A673 (cell line): ENCODE measurements around the gene ATXN2. TPM values are rescaled to one million over a fixed set of nuclear protein-coding genes. Genes with fewer than 3 reads are reported as not detected.

Source experiments
- BruUV-seq: library from RNA; stranded (reverse); fragments of 400-500 nt; replicated peaks from 2 replicates; lab custom pipeline; 2021; lab: Mats Ljungman, UMichigan
- CTCF ChIA-PET: fragments of 300-600 bp; sonication (Branson Sonifier 250); formaldehyde crosslinking; loops from one replicate; lab custom pipeline; 2022; ENCODE audit warnings: antibody characterized with exemption; lab: Charles Lee
- POLR2A ChIA-PET: fragments of 300-600 bp; sonication (Branson Sonifier 250); formaldehyde crosslinking; loops from one replicate; lab custom pipeline; 2022; ENCODE audit warnings: antibody characterized with exemption; ENCODE audit not compliant: low non-redundant PET; lab: Charles Lee
- DNase-seq: peaks from one replicate; pipeline ENCODE4 v3.0.0-alpha.2; 2015; ENCODE audit warnings: low spot score
- H3K27ac ChIP-seq: fragments of 200-600 bp; sonication (generic); 2 replicates; pipeline ENCODE4 v1.5.1; 2016; ENCODE audit warnings: mixed run types, low read depth, mild to moderate bottlenecking, mixed read lengths, antibody characterized with exemption, low read length; ENCODE audit not compliant: poor library complexity, severe bottlenecking
- H3K27me3 ChIP-seq: fragments of 200-600 bp; sonication (generic); replicated peaks from 2 replicates; pipeline ENCODE4 v1.6.1; 2017; ENCODE audit warnings: mixed run types, low read depth, mild to moderate bottlenecking, mixed read lengths, antibody characterized with exemption, low read length; ENCODE audit not compliant: insufficient read depth, poor library complexity
- H3K36me3 ChIP-seq: fragments of 200-600 bp; sonication (generic); 2 replicates; pipeline ENCODE4 v1.6.1; 2016; ENCODE audit warnings: mixed run types, mild to moderate bottlenecking, mixed read lengths, antibody characterized with exemption, low read length; ENCODE audit not compliant: insufficient read depth, poor library complexity, severe bottlenecking
- H3K4me1 ChIP-seq: fragments of 200-600 bp; sonication (generic); 2 replicates; pipeline ENCODE4 v1.6.1; 2017; ENCODE audit warnings: mixed run types, mild to moderate bottlenecking, mixed read lengths, antibody characterized with exemption, low read length; ENCODE audit not compliant: insufficient read depth, poor library complexity, severe bottlenecking
- H3K4me3 ChIP-seq: fragments of 200-600 bp; sonication (generic); 2 replicates; pipeline ENCODE4 v1.5.1; 2016; ENCODE audit warnings: low read depth, mixed run types, mild to moderate bottlenecking, mixed read lengths, low read length; ENCODE audit not compliant: poor library complexity, severe bottlenecking
- H3K9me3 ChIP-seq: fragments of 200-600 bp; sonication (generic); 2 replicates; pipeline ENCODE4 v1.6.1; 2016; ENCODE audit warnings: mixed run types, low read depth, mild to moderate bottlenecking, mixed read lengths, antibody characterized with exemption, low read length; ENCODE audit not compliant: poor library complexity, severe bottlenecking
- EZH2 ChIP-seq: fragments of 200-600 bp; sonication (generic); IDR thresholded peaks from 2 replicates; pipeline ENCODE4 v1.6.1; 2017; ENCODE audit warnings: borderline replicate concordance, low read depth, mild to moderate bottlenecking, mixed read lengths, antibody characterized with exemption, low read length; ENCODE audit not compliant: poor library complexity, severe bottlenecking
- intact Hi-C: fragments of 100-400 bp; cut with micrococcal nuclease; formaldehyde crosslinking; loops from one replicate; pipeline ENCODE4 v1.10.0; 2022; ENCODE audit not compliant: unreplicated experiment
- total RNA-seq: library from RNA; stranded (reverse); gene quantifications from 2 replicates; pipeline ENCODE4 v1.2.3, GENCODE V29; 2021
- TF ChIP-seq, protein P1 (sequence below): fragments of 300-800, 200-600 bp; sonication (generic); conservative IDR thresholded peaks from 2 replicates; pipeline ENCODE4 v1.5.1; 2017; ENCODE audit warnings: low read depth, mild to moderate bottlenecking, antibody characterized with exemption, low read length, moderate library complexity, mixed read lengths

Gene ATXN2
- total RNA-seq, 1 experiment from 2014 or later, result 94.4 TPM

DNA sequence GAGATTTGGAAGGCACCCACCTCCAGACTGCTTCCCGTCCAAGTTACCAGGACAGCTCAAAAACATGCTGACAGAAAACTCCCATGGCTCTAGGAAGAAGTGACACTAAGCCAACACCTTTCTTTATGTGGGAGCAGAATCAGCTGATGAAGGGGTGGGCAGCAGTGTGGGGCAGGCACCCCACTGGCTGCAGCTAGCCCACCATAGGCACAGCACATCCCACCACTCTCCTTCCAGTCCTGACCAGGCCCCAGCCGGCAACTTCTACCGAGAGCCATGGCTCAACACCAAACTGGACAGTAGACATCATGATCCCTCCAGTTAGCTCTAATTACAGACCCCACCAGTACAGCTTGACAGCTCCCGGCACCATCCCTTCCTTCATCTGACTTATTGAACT lies 148.4 kb downstream of the ATXN2 start:
- no peaks in the 10 kb centered on the region for H3K9me3 ChIP-seq
- peak overlapping the region; percentile 65 for H3K27ac ChIP-seq

DNA sequence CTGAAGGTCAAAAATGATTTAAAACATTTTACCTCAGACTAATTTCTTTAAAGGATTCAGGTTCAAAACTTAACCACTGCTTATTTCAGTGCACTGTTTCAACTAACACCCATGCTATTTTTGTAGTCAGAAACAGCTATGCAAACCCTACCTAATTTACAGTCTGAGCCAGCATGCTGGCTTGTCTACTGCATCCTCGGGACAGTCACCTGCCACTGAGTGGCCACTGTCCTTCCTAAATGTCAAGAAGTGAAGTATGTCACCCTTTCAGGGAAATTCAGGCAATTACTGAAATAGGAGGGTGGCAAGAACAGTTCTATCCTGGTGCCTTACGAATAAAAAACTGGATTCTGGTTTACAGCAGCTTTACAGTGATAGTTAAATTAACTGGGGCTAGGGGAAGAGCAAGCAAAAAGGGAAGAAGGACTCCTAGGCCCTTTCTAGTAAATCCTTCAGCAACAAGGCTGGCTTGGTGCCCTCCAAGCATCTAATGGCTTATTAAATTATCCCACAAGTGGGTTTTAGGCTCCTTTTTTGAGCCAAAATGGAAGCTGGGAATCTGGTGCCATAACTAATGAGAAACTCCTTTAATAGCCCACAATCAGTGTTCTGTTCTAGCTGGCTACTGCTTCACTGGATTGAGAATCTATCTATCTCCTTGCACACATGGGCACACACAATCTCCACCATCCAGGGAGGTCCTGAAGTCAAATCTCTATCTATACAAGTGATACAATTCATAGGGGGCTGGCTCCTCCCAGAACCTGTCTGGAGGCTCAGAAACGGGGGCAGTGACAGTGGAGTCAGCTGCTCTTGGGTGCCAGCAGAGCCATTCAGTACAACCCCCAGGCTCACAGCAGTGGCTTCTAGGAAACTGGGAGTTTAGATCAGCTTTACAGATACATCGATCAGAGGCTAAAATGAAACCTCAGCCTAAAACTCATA lies 150.0 kb downstream of the ATXN2 start:
- BruUV-seq, result no TSS peak
- H3K27me3 ChIP-seq, result no peaks in the 10 kb centered on the region
- peaks cover 62% of the 10 kb centered on the region for H3K4me1 ChIP-seq
- peak overlapping the region; percentile 65 for H3K27ac ChIP-seq
- peak; percentile 25 for DNase-seq
- CTCF ChIA-PET, result interaction anchor here (1.0 to 1.3 kb wide), 2 partner anchors 50 to 52 kb away, joined by 3 to 6 read pairs; no protein-coding TSS in a partner anchor
- peaks cover 78% of the 10 kb centered on the region for H3K36me3 ChIP-seq
- H3K4me3 ChIP-seq, result no peak overlapping the region
- intact Hi-C loops, result no loop called here
- TF ChIP-seq EZH2, result no peak
- TF ChIP-seq, protein P1, sequence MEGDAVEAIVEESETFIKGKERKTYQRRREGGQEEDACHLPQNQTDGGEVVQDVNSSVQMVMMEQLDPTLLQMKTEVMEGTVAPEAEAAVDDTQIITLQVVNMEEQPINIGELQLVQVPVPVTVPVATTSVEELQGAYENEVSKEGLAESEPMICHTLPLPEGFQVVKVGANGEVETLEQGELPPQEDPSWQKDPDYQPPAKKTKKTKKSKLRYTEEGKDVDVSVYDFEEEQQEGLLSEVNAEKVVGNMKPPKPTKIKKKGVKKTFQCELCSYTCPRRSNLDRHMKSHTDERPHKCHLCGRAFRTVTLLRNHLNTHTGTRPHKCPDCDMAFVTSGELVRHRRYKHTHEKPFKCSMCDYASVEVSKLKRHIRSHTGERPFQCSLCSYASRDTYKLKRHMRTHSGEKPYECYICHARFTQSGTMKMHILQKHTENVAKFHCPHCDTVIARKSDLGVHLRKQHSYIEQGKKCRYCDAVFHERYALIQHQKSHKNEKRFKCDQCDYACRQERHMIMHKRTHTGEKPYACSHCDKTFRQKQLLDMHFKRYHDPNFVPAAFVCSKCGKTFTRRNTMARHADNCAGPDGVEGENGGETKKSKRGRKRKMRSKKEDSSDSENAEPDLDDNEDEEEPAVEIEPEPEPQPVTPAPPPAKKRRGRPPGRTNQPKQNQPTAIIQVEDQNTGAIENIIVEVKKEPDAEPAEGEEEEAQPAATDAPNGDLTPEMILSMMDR, result no peak
- POLR2A ChIA-PET, result no interaction called here
- H3K9me3 ChIP-seq, result no peaks in the 10 kb centered on the region

More for the DNA sequence above, 148.4 kb downstream of the ATXN2 start:
- peaks cover 57% of the 10 kb centered on the region for H3K4me1 ChIP-seq
- no peak for DNase-seq
- ChIA-PET POLR2A (no interaction called here), CTCF (interaction anchor here (0.7 to 2.4 kb wide), 5 partner anchors 12 to 54 kb away, joined by 3 to 37 read pairs (median 11); no protein-coding TSS in a partner anchor)
- H3K36me3 ChIP-seq, result peaks cover 87% of the 10 kb centered on the region
- intact Hi-C loops, result loop anchor here (1.0 to 2.0 kb wide), 3 partner anchors 46 to 120 kb away; partner anchors contain the start of gene SH2B3
- TF ChIP-seq EZH2, result no peak
- TF ChIP-seq, protein P1, result no peak
- no peak overlapping the region for H3K4me3 ChIP-seq
- H3K27me3 ChIP-seq, result no peaks in the 10 kb centered on the region
- BruUV-seq, result no TSS peak

GRCh38 chr12:111448266-111448830 lies 150.8 kb downstream of the ATXN2 start:
- no peak for DNase-seq
- no TSS peak for BruUV-seq
- no peak overlapping the region for H3K4me3 ChIP-seq
- H3K36me3 ChIP-seq, result peaks cover 71% of the 10 kb centered on the region
- TF ChIP-seq, protein P1, result no peak
- no peak for TF ChIP-seq EZH2
- CTCF ChIA-PET, result interaction anchor here (0.6 to 1.0 kb wide), 2 partner anchors 51 kb away, joined by 3 to 6 read pairs; no protein-coding TSS in a partner anchor
- intact Hi-C loops, result no loop called here
- H3K4me1 ChIP-seq, result peaks cover 64% of the 10 kb centered on the region
- no peaks in the 10 kb centered on the region for H3K9me3 ChIP-seq
- no peaks in the 10 kb centered on the region for H3K27me3 ChIP-seq
- peak overlapping the region; percentile 65 for H3K27ac ChIP-seq
- POLR2A ChIA-PET, result no interaction called here
